PFSK-1 (cell line): ENCODE measurements around the gene TBXAS1.

Experiments
- FOXP2 ChIP-seq: optimal IDR thresholded peaks from 2 replicates; pipeline ENCODE3; 2011; ENCODE audit warnings: borderline replicate concordance, control low read depth, inconsistent platforms; ENCODE audit not compliant: insufficient read depth; ENCODE audit errors: extremely low read length, extremely low read depth
- POLR2AphosphoS5 ChIP-seq: IDR thresholded peaks from 2 replicates; pipeline ENCODE4 v1.6.1; 2012; ENCODE audit warnings: low read depth, mild to moderate bottlenecking, control low read depth, low read length, moderate library complexity
- SIN3A ChIP-seq: IDR thresholded peaks from 2 replicates; pipeline ENCODE4 v1.6.1; 2012; ENCODE audit warnings: mild to moderate bottlenecking, low read length, moderate library complexity, borderline replicate concordance; ENCODE audit not compliant: insufficient read depth
- TAF1 ChIP-seq: IDR thresholded peaks from 2 replicates; pipeline ENCODE4 v1.6.1; 2012; ENCODE audit warnings: low read length, control low read depth, borderline replicate concordance; ENCODE audit not compliant: insufficient read depth
- TF ChIP-seq, protein P1 (sequence below), 2 experiments: IDR thresholded peaks; 2 replicates each; pipeline versions ENCODE4 v1.6.1 to v1.8.0; 2011 to 2012; ENCODE audit warnings: low read depth in 2 of 2, low read length in 2 of 2, control low read depth in 1 of 2, inconsistent platforms in 1 of 2, mild to moderate bottlenecking in 1 of 2, moderate library complexity in 1 of 2; ENCODE audit not compliant: insufficient read depth in 1 of 2

DNA sequence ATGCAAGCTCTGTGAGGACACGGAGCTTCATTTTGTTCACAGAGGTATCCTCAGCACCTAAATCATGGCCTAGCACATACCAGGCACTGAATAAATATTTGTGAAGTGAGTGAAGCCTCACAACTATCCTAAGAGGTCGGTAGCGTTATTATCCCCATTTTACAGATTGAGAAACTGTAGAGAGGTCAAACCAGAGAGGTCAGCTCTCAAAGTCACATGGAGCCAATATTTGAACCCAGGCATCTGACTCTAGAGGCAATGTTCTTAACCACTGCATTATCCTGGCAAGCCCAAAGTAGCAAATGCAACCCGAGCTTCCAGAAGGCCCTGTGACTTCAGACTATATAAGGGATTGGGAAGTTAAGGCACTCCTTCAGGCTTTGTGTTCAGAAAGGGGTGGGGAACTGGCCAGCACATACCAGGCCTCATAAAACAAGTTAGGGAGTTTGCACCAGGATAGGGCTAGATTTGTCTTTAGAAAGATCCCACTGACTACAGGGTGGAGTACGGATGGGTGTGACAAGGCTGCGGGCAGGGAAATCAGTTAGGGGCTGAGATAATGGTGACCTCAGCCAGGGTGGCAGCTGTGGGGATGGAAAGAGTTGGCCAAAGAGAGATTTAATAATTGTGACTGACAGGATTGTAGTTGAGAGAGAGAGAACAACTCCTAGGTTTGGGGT is 101.4 kb downstream of the TBXAS1 start:
- TF ChIP-seq POLR2AphosphoS5 (no peak), SIN3A (no peak), TAF1 (no peak), FOXP2 (no peak)
- TF ChIP-seq, protein P1, sequence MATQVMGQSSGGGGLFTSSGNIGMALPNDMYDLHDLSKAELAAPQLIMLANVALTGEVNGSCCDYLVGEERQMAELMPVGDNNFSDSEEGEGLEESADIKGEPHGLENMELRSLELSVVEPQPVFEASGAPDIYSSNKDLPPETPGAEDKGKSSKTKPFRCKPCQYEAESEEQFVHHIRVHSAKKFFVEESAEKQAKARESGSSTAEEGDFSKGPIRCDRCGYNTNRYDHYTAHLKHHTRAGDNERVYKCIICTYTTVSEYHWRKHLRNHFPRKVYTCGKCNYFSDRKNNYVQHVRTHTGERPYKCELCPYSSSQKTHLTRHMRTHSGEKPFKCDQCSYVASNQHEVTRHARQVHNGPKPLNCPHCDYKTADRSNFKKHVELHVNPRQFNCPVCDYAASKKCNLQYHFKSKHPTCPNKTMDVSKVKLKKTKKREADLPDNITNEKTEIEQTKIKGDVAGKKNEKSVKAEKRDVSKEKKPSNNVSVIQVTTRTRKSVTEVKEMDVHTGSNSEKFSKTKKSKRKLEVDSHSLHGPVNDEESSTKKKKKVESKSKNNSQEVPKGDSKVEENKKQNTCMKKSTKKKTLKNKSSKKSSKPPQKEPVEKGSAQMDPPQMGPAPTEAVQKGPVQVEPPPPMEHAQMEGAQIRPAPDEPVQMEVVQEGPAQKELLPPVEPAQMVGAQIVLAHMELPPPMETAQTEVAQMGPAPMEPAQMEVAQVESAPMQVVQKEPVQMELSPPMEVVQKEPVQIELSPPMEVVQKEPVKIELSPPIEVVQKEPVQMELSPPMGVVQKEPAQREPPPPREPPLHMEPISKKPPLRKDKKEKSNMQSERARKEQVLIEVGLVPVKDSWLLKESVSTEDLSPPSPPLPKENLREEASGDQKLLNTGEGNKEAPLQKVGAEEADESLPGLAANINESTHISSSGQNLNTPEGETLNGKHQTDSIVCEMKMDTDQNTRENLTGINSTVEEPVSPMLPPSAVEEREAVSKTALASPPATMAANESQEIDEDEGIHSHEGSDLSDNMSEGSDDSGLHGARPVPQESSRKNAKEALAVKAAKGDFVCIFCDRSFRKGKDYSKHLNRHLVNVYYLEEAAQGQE (IDR thresholded peaks at IDR 0.05; ENCODE audit: insufficient read depth in 1 of 2, low read depth in 2 of 2, low read length in 2 of 2): no peak
